Fibroblast of pulmonary artery (primary cell): ENCODE results near the gene DNAJC27.

Source experiments
- DNase-seq: peaks from one replicate; pipeline ENCODE4 v3.0.0-alpha.2; 2010; ENCODE audit warnings: low read depth
- H3K4me3 ChIP-seq: replicated peaks from 2 replicates; pipeline ENCODE4 v1.5.1; 2011; ENCODE audit warnings: low read depth, mild to moderate bottlenecking, control low read depth, low read length, moderate library complexity
- CTCF ChIP-seq: IDR thresholded peaks from 2 replicates; pipeline ENCODE4 v1.5.1; 2011; ENCODE audit warnings: mild to moderate bottlenecking, control low read depth, low read length, inconsistent platforms; ENCODE audit errors: missing control alignments

Gene DNAJC27

GRCh38 chr2:24984912-24985311 lies 13.2 kb upstream of the DNAJC27 start:
- TF ChIP-seq CTCF, result no peak
- no peak overlapping the region for H3K4me3 ChIP-seq
- peak; percentile 48 for DNase-seq

GRCh38 chr2:24981411-24982136 lies 9.8 kb upstream of the DNAJC27 start:
- TF ChIP-seq CTCF, result no peak
- peak; percentile 36 for DNase-seq
- H3K4me3 ChIP-seq, result no peak overlapping the region

GRCh38 chr2:24978661-24979060 lies 6.9 kb upstream of the DNAJC27 start:
- TF ChIP-seq CTCF, result no peak
- no peak for DNase-seq
- H3K4me3 ChIP-seq, result no peak overlapping the region

GRCh38 chr2:24977631-24978030 lies 5.9 kb upstream of the DNAJC27 start:
- DNase-seq, result no peak
- H3K4me3 ChIP-seq, result no peak overlapping the region
- no peak for TF ChIP-seq CTCF

GRCh38 chr2:24973812-24974211 lies 2.1 kb upstream of the DNAJC27 start:
- no peak overlapping the region for H3K4me3 ChIP-seq
- TF ChIP-seq CTCF, result no peak
- DNase-seq, result peak; percentile 36

GRCh38 chr2:24972315-24972961 lies 683 bp upstream of the DNAJC27 start:
- H3K4me3 ChIP-seq, result peak overlapping the region; percentile 94
- TF ChIP-seq CTCF, result no peak
- DNase-seq, result peak; percentile 47

- TF ChIP-seq CTCF, result no peak
- H3K4me3 ChIP-seq, result peak overlapping the region; percentile 94
- no peak for DNase-seq
These were observed 544 bp downstream of the DNAJC27 start for GRCh38 chr2:24971286-24971535.
